NB4 (cell line): Measurements from ENCODE around the gene PCGF1.

Experiments
- DNase-seq: peaks from one replicate; pipeline ENCODE4 v3.0.0; 2010; ENCODE audit warnings: low read depth
- H3K4me3 ChIP-seq: one replicate; pipeline ENCODE4 v1.5.1; 2011; ENCODE audit warnings: mild to moderate bottlenecking, low read depth, low read length, moderate library complexity
- MAX ChIP-seq: IDR thresholded peaks from 2 replicates; pipeline ENCODE4 v1.6.1; 2011; ENCODE audit warnings: low read depth, low read length
- MYC ChIP-seq: IDR thresholded peaks from 2 replicates; pipeline ENCODE4 v1.6.1; 2011; ENCODE audit warnings: low read depth, low read length
- POLR2A ChIP-seq: IDR thresholded peaks from 2 replicates; pipeline ENCODE4 v1.6.1; 2011; ENCODE audit warnings: mild to moderate bottlenecking; ENCODE audit not compliant: insufficient read length; ENCODE audit errors: extremely low read depth
- TF ChIP-seq, protein P1 (sequence below): IDR thresholded peaks from one replicate; pipeline ENCODE4 v1.5.1; 2012; ENCODE audit warnings: low read depth, low read length

The PCGF1 gene

GRCh38 chr2:74497777-74498499, 9.6 kb downstream of the PCGF1 start:
- DNase-seq: no peak
- no peak overlapping the region for H3K4me3 ChIP-seq
- TF ChIP-seq POLR2A (no peak), MYC (no peak), MAX (no peak)
- TF ChIP-seq, protein P1, sequence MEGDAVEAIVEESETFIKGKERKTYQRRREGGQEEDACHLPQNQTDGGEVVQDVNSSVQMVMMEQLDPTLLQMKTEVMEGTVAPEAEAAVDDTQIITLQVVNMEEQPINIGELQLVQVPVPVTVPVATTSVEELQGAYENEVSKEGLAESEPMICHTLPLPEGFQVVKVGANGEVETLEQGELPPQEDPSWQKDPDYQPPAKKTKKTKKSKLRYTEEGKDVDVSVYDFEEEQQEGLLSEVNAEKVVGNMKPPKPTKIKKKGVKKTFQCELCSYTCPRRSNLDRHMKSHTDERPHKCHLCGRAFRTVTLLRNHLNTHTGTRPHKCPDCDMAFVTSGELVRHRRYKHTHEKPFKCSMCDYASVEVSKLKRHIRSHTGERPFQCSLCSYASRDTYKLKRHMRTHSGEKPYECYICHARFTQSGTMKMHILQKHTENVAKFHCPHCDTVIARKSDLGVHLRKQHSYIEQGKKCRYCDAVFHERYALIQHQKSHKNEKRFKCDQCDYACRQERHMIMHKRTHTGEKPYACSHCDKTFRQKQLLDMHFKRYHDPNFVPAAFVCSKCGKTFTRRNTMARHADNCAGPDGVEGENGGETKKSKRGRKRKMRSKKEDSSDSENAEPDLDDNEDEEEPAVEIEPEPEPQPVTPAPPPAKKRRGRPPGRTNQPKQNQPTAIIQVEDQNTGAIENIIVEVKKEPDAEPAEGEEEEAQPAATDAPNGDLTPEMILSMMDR: no peak

DNA sequence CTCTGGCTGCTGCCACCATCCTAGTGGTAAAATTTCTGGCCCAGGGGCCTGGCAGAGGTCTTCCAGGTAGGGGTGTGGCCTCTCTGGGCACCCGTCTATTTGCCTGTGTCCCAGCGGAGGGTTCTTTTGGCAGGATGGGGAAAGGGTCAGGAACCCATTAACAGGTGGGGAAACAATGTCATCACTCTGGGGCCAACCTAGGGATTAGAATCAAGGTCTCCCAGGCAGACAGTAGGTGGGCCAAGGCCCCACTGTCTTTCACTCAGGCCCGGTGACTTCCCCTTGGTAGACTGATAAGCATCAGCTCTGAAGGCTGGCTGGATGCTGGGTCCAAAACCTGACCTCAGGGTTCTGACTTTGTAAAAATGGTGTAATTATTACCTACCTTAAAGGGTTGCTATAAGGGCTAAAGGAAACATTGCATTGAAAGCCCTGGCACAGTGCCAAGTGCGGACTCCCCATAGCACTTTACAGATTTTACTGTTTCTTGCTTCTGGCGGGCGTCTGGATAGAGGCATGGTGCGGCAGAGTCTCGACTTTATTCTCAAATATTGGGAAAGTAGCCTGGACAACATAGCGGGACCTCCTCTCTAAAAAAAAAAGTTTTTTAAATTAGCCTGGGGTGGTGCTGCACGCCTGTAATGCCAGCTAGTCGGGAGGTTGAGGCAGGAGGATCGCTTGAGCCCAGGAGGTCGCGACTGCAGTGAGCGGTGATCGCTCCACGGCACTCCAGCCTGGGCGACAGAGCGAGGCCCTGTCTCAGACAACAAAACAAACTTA, 10.3 kb downstream of the PCGF1 start:
- H3K4me3 ChIP-seq: no peak overlapping the region

GRCh38 chr2:74495440-74495839, 12.1 kb downstream of the PCGF1 start:
- H3K4me3 ChIP-seq: no peak overlapping the region
- DNase-seq: no peak
- TF ChIP-seq, protein P1: no peak
- TF ChIP-seq MYC (no peak), MAX (no peak), POLR2A (no peak)

More for the DNA sequence above, 10.3 kb downstream of the PCGF1 start:
- DNase-seq: no peak
- no peak for TF ChIP-seq MAX
- TF ChIP-seq, protein P1: no peak

DNA sequence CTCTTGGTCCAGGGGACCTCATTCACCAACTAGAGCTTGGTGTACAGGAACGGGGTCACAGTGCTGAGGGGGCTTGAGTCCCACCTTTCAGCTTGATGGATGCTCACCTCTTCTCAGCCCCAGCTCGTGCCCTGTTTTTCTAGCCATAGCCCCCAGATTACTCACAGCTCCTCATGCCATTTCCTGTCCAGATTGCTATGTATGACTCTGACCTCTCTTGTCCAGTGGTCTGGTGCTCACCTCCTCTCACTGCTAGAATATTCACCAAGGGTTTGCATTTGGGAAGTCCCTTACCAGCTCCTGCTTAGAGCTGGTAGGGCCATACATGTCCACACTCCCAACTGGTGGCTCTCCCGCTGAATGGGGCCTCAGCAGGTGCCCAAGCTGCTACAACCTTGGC, 13.9 kb downstream of the PCGF1 start:
- H3K4me3 ChIP-seq: no peak overlapping the region
- no peak for DNase-seq
- TF ChIP-seq MAX (no peak), POLR2A (no peak), MYC (no peak)
- TF ChIP-seq, protein P1: no peak

GRCh38 chr2:74491648-74492544, 15.6 kb downstream of the PCGF1 start:
- no peak for DNase-seq
- no peak overlapping the region for H3K4me3 ChIP-seq
- TF ChIP-seq MAX (no peak), MYC (no peak), POLR2A (no peak)
- TF ChIP-seq, protein P1: no peak
